Naive B cell (primary cell): ENCODE data around the gene PSD4. TPM values are rescaled to one million over a fixed set of nuclear protein-coding genes. Genes with fewer than 3 reads are reported as not detected.

ENCODE experiments used
- ATAC-seq, 2 donors: fragments of 150-1000 bp; cut with Tn5 transposase; 2 replicates each; pipeline ENCODE4 v1.10.0; 2021; ENCODE audit warnings: low read depth in 2 of 2, mild to moderate bottlenecking in 2 of 2, moderate library complexity in 2 of 2
- DNase-seq: peaks from one replicate; pipeline ENCODE4 v3.0.0; 2022
- H3K27ac Mint-ChIP-seq, 6 donors: one replicate each; pipeline ENCODE4 v1.8.0; 2020 to 2022; ENCODE audit warnings: mild to moderate bottlenecking in 6 of 6, mixed read lengths in 6 of 6, moderate library complexity in 5 of 6, inconsistent platforms in 2 of 6
- H3K27me3 Mint-ChIP-seq, 3 donors: one replicate each; pipeline ENCODE4 v1.8.0; 2021 to 2022; ENCODE audit warnings: mixed read lengths in 3 of 3, mild to moderate bottlenecking in 1 of 3
- H3K36me3 Mint-ChIP-seq, 2 donors: one replicate each; pipeline ENCODE4 v1.8.0; 2020 to 2022; ENCODE audit warnings: mixed read lengths in 2 of 2, inconsistent platforms in 1 of 2, mild to moderate bottlenecking in 1 of 2
- H3K4me1 Mint-ChIP-seq, 3 donors: one replicate each; pipeline ENCODE4 v1.8.0; 2020 to 2022; ENCODE audit warnings: mixed read lengths in 3 of 3, inconsistent platforms in 1 of 3, mild to moderate bottlenecking in 1 of 3, moderate library complexity in 1 of 3
- H3K4me3 Mint-ChIP-seq, 8 donors: one replicate each; pipeline ENCODE4 v1.8.0; 2020 to 2022; ENCODE audit warnings: mild to moderate bottlenecking in 8 of 8, mixed read lengths in 8 of 8, moderate library complexity in 8 of 8, inconsistent platforms in 2 of 8
- H3K9me3 Mint-ChIP-seq, 7 donors: one replicate each; pipeline ENCODE4 v1.8.0; 2020 to 2022; ENCODE audit warnings: mixed read lengths in 7 of 7, mild to moderate bottlenecking in 5 of 7, inconsistent platforms in 2 of 7, moderate library complexity in 1 of 7
- polyA plus RNA-seq, 6 donors: library from polyadenylated mRNA; unstranded; fragments of 300-500 nt; fragmentation: Illumina TruSeq; gene quantifications; one replicate each; pipeline ENCODE4 v1.2.3, GENCODE V29; 2021; ENCODE audit warnings: low read depth in 6 of 6

Gene PSD4
- 10 to 100 TPM; 16.2 to 47.5 (median 29.1) TPM for polyA plus RNA-seq

DNA sequence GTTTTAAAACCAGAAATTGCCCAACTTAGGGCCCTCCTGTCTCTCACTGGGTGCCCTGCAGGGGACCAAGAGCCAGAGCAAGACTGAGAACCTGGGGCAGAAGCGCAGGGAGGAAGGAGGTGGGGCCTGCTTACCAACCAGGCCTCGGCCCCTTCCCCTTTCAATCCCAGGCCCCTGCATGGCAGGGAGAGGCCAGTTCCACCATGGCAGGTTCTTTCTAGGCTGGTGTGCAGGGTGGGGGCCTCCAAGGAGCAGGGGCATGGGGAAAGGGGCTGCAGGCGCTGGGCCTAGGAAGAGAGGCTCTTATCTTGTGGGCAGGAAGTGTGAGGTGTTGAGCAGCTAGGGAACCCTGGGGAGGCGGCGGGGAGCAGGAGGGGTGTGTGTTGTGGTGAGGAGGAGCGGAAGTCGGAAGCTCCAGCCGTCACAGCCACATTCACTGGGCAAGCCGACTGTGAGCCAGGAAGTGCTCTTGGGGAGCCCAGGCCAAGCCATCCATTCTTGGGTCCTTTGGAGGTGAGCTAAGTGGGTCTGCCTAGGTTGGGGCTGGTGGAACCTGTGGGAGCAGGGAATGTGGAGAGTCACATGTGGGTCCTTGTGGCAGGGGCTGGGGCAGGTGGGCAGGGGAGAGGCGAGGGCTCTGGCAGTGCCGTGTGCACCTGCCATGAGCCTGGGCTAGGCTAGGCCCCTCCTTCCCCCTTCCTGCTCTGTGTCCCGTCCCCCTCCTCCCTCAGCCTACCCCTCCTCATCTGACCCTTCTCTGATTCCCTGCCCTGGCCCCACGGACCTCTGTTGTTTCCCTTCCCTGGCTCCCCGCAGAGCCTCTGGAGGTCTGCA is at the start of gene PSD4:
Gene PSD4, plus strand, starts transcription at position 430 of the 834 bp plus-strand sequence. CDS start 8,486 bp downstream, outside the sequence.
- DNase-seq = peak; percentile 79
- Mint-ChIP-seq H3K36me3 (peaks cover 7 to 8% of the 10 kb centered on the region in 2 donors), H3K27me3 (no peaks in the 10 kb centered on the region), H3K9me3 (peaks cover 0 to 4% (median 0%) of the 10 kb centered on the region in 7 donors), H3K4me1 (peaks cover 74 to 87% (median 87%) of the 10 kb centered on the region in 3 donors), H3K27ac (peak within 1 kb of the TSS; percentile 84 to 99 (median 96)), H3K4me3 (peak within 1 kb of the TSS; percentile 80 to 98 (median 91))
- peak; percentile 51 to 53 for ATAC-seq

- Mint-ChIP-seq H3K27ac (peak overlapping the region in 3 of 6 donors; percentile 27 to 50 (median 35)), H3K4me1 (peaks cover 23 to 35% (median 25%) of the 10 kb centered on the region in 3 donors), H3K27me3 (peaks cover 6 to 19% (median 18%) of the 10 kb centered on the region in 3 donors), H3K4me3 (peak overlapping the region in 2 of 8 donors; percentile 8 to 19), H3K9me3 (no peaks in the 10 kb centered on the region), H3K36me3 (no peaks in the 10 kb centered on the region)
- peak; percentile 35 to 50 for ATAC-seq
- DNase-seq = no peak
Observed at GRCh38 chr2:113124181-113124961, 49.4 kb upstream of the PSD4 start.

DNA sequence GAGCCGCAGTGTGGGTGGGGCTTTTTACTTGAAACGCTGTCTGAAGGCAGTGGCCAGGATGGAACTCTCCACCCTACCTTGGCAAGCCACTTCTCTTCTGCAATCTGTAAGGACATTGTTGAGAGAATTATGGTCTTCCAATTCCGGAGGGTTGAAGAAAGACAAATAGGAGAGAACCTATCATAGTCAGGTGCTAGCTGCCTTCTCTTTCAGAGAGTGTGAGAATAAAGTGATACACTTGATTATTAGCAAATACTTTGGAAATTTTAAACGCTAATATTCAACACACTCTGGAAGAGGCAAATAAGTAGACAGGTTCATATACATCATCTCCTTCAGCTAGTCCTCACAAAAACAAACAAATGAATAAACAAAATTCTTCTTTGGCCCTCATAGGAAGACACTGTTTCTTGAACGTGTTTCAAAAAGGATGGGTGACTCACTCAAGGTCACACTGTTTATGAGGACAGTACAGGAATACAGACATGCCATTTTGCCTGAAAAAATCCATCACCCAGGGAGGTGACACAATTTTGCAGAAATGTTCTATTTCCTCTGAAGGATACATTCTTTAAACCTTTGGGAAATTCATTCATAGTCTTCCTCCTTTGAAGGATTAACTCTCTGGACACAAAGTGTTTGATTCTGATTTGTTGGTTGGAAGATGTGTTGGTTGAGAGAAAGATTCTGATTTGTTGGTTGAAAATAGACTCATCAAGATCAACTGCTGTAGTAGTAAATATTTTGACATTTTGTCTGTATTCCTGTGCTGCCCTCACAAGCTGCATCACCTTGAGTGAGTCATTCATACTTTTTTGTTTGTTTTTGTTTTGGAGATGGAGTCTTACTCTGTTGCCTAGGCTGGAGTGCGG is 48.6 kb upstream of the PSD4 start:
- H3K9me3 Mint-ChIP-seq = no peaks in the 10 kb centered on the region
- ATAC-seq = no peak
- H3K4me3 Mint-ChIP-seq = no peak overlapping the region
- H3K4me1 Mint-ChIP-seq = peaks cover 23 to 29% (median 24%) of the 10 kb centered on the region in 3 donors
- DNase-seq = no peak
- H3K27ac Mint-ChIP-seq = no peak overlapping the region
- peaks cover 6 to 19% (median 18%) of the 10 kb centered on the region in 3 donors for H3K27me3 Mint-ChIP-seq
- no peaks in the 10 kb centered on the region for H3K36me3 Mint-ChIP-seq

DNA sequence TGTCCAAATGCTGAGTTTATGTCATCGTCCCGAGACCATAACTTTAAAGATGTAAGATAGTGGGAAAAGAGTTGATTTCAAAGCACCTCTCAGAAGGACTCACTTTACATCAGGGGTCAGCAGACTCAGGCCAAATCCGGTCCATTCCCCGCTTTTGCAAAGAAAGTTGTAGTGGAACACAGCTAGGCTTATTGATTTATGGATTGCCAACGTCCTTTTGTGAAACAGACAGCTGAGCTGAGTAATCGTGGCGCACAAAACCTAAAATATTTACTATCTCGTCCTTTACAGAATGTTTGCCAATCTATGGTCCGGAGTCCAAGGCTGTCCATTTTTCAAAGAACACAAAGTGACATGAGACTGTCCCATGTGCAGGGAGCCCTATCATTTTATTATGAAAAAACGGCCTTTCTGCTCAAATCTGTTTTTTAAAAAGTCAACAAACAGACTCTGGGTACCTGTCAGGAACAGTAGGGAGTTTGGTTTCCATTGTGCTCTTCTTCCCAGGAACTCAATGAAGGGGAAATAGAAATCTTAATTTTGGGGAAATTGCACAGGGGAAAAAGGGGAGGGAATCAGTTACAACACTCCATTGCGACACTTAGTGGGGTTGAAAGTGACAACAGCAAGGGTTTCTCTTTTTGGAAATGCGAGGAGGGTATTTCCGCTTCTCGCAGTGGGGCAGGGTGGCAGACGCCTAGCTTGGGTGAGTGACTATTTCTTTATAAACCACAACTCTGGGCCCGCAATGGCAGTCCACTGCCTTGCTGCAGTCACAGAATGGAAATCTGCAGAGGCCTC is 46.7 kb upstream of the PSD4 start, which contains the start of gene IL1RN:
Gene IL1RN, plus strand, starts transcription at position 754 of the 801 bp plus-strand sequence. Its CDS starts 27 bp downstream, at position 781.
- Mint-ChIP-seq H3K9me3 (no peaks in the 10 kb centered on the region), H3K4me3 (peak within 1 kb of the TSS in 2 of 8 donors; percentile 37 to 73), H3K36me3 (no peaks in the 10 kb centered on the region), H3K27ac (peak within 1 kb of the TSS in 2 of 6 donors; percentile 42 to 52), H3K4me1 (peaks cover 11 to 15% (median 13%) of the 10 kb centered on the region in 3 donors), H3K27me3 (peaks cover 6 to 29% (median 27%) of the 10 kb centered on the region in 3 donors)
- ATAC-seq (no peak), DNase-seq (no peak)

- Mint-ChIP-seq H3K9me3 (no peaks in the 10 kb centered on the region), H3K4me1 (peaks cover 11 to 15% (median 13%) of the 10 kb centered on the region in 3 donors), H3K36me3 (no peaks in the 10 kb centered on the region), H3K4me3 (peak overlapping the region in 2 of 8 donors; percentile 37 to 73), H3K27ac (peak overlapping the region in 2 of 6 donors; percentile 42 to 52), H3K27me3 (peaks cover 6 to 30% (median 27%) of the 10 kb centered on the region in 3 donors)
- ATAC-seq = no peak
- no peak for DNase-seq
Observed at GRCh38 chr2:113127646-113128570, 45.9 kb upstream of the PSD4 start.

DNA sequence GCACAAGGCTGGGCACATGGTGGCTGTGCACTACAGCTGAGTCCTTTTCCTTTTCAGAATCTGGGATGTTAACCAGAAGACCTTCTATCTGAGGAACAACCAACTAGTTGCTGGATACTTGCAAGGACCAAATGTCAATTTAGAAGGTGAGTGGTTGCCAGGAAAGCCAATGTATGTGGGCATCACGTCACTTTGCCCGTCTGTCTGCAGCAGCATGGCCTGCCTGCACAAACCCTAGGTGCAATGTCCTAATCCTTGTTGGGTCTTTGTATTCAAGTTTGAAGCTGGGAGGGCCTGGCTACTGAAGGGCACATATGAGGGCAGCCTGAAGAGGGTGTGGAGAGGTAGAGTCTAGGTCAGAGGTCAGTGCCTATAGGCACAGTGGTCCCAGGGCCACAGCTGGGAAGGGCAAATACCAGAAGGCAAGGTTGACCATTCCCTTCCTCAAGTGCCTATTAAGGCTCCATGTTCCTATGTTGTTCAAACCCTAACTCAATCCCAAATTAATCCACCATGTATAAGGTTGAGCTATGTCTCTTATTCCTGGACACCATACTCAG is 44.2 kb upstream of the PSD4 start:
- no peak overlapping the region for H3K4me3 Mint-ChIP-seq
- DNase-seq (no peak), ATAC-seq (no peak)
- H3K36me3 Mint-ChIP-seq = no peaks in the 10 kb centered on the region
- H3K9me3 Mint-ChIP-seq = no peaks in the 10 kb centered on the region
- H3K27ac Mint-ChIP-seq = peak overlapping the region in 1 of 6 donors; percentile 76
- H3K4me1 Mint-ChIP-seq = peaks cover 2 to 5% (median 3%) of the 10 kb centered on the region in 3 donors
- H3K27me3 Mint-ChIP-seq = peaks cover 2 to 28% (median 25%) of the 10 kb centered on the region in 3 donors

DNA sequence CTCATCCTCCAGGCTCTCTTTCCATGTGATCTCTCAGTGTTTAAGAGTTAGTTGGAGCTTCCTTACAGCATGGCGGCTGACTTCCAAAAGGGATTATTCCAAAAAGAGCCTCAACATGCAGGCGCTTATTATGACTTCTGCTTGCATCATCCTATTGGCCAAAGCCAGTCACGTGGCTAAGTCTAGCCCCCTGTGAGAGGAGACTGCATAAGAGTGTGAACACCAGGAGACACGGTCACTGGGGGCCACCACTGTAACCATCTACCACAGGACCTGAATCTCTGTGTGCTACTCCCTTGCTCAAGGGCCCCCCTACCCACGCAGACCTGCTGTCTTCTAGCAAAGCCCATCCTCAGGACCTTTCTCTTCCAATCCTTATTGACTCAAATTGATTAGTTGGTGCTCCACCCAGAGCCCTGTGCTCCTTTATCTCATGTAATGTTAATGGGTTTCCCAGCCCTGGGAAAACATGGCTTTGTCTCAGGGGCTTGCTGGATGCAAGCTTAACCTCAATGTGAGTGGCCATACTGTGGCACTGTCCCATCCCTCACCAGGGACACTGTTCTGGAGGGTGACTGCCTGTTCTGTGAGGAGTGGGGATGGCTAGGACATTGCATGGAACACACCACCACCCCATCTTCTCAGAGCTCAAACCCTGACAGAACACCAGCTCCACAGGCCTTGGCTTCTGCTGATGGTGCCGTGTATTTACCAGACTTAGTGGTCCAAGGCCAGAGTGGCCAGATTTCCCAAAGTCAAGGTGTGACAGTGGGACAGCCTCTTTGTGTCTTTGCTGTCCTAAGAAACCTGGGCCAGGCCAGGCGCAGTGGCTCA is 42.2 kb upstream of the PSD4 start:
- peaks cover 0 to 23% (median 18%) of the 10 kb centered on the region in 3 donors for H3K27me3 Mint-ChIP-seq
- no peaks in the 10 kb centered on the region for H3K36me3 Mint-ChIP-seq
- no peak overlapping the region for H3K27ac Mint-ChIP-seq
- no peak overlapping the region for H3K4me3 Mint-ChIP-seq
- no peak for ATAC-seq
- DNase-seq = no peak
- H3K4me1 Mint-ChIP-seq = peaks cover 0 to 4% (median 0%) of the 10 kb centered on the region in 3 donors
- no peaks in the 10 kb centered on the region for H3K9me3 Mint-ChIP-seq

- no peak overlapping the region for H3K27ac Mint-ChIP-seq
- no peak overlapping the region for H3K4me3 Mint-ChIP-seq
- H3K9me3 Mint-ChIP-seq = no peaks in the 10 kb centered on the region
- H3K4me1 Mint-ChIP-seq = peaks cover 5 to 6% (median 6%) of the 10 kb centered on the region in 3 donors
- no peaks in the 10 kb centered on the region for H3K36me3 Mint-ChIP-seq
- ATAC-seq (no peak), DNase-seq (no peak)
- peaks cover 0 to 18% (median 14%) of the 10 kb centered on the region in 3 donors for H3K27me3 Mint-ChIP-seq
Observed at GRCh38 chr2:113132414-113133021, 41.3 kb upstream of the PSD4 start.

DNA sequence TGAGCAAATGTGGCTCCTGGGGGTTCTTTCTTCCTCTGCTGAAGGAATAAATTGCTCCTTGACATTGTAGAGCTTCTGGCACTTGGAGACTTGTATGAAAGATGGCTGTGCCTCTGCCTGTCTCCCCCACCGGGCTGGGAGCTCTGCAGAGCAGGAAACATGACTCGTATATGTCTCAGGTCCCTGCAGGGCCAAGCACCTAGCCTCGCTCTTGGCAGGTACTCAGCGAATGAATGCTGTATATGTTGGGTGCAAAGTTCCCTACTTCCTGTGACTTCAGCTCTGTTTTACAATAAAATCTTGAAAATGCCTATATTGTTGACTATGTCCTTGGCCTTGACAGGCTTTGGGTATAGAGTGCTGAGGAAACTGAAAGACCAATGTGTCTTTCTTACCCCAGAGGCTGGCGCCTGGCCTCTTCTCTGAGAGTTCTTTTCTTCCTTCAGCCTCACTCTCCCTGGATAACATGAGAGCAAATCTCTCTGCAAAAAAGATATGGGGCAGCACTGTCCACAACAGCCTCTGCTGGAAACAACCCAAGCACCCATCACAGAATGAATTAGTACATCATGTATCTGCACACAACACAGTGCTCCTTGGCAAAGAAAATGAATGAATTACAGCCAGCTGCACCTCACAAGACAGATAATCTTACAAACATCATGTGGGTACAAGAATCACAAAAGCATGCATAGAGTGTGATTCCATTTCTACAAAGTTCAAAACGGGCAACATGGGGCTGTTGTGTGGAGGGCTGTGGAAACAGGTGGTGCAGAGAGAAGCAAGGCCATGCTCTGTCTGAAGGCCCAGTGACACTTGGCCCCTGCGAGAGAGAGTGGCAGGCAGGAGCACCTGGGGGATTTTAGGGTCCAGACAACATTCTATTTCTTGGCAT is 39.8 kb upstream of the PSD4 start:
- H3K36me3 Mint-ChIP-seq = no peaks in the 10 kb centered on the region
- DNase-seq = no peak
- H3K27ac Mint-ChIP-seq = peak overlapping the region in 2 of 6 donors; percentile 78
- no peak overlapping the region for H3K4me3 Mint-ChIP-seq
- peaks cover 12 to 16% (median 16%) of the 10 kb centered on the region in 3 donors for H3K4me1 Mint-ChIP-seq
- no peak for ATAC-seq
- peaks cover 0 to 18% (median 13%) of the 10 kb centered on the region in 3 donors for H3K27me3 Mint-ChIP-seq
- no peaks in the 10 kb centered on the region for H3K9me3 Mint-ChIP-seq
